Measurements from ENCODE around the gene DOP1B.
A peak's percentile ranks its signal among the peaks of the same experiment; 100 is the strongest.
"Not testable (repeated sequence)": the region's sequence is repeated elsewhere in the genome, so short reads cannot be mapped to it uniquely, and the experiment has no call there.

Gene DOP1B

DNA sequence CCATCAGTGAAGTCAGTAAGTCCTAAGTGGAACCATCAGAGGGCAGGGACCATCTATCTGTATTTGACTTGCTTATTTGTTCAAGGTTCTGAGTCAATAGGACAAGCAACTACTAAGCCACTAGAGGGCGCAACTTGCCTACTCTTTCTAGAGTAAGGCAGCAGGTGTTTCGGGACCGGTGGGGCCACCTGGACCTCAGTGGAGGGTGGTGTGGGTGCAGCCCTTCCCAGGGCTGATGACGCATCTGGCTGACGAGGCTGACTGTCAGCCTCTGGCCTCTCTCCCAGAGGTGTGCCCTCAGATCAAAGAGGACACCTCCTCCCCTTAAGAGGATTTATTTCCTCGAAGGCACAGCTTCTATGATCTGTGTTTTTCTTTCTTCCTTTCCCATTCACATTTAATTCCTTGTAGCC lies 15.1 kb upstream of the DOP1B start:
- peak; percentile 91 for DNase-seq

DNA sequence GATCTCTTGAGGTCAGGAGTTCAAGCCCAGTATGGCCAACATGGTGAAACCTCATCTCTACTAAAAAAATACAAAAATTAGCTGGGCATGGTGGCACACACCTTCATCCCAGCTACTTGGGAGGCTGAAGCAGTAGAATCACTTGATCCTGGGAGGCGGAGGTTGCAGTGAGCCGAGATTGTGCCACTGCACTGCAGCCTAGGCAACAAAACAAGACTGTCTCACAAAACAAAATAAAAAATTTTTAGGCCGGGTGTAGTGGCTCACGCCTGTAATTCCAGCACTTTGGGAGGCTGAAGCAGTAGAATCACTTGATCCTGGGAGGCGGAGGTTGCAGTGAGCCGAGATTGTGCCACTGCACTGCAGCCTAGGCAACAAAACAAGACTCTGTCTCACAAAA lies 12.4 kb upstream of the DOP1B start:
- not testable (repeated sequence) for DNase-seq

- DNase-seq = no peak
Observed at GRCh38 chr21:36145259-36145658, 11.4 kb upstream of the DOP1B start.

GRCh38 chr21:36147911-36148310 lies 8.7 kb upstream of the DOP1B start:
- no peak for DNase-seq

DNA sequence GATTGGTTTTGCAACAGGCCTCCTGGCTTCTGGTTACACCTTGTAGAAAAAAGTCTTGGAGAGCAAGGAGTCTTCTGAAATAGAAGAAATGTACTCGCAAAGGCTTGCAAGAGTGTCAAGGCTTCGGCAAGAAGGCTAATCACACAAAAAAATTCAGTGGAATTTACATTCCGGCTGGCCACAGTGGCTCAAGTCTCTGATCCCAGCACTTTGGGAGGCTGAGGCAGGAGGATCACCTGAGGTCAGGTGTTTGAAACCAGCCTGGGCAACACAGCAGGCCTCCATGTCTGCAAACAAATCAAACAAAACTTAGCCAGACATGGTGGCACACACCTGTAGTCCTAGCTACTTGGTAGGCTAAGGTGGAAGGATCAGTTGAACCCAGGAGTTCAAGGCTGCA lies 7.7 kb upstream of the DOP1B start:
- no peak for DNase-seq

- DNase-seq = no peak
Observed at GRCh38 chr21:36149788-36150711, 6.6 kb upstream of the DOP1B start.

GRCh38 chr21:36155603-36156338 lies 853 bp upstream of the DOP1B start:
- no peak for DNase-seq

DNA sequence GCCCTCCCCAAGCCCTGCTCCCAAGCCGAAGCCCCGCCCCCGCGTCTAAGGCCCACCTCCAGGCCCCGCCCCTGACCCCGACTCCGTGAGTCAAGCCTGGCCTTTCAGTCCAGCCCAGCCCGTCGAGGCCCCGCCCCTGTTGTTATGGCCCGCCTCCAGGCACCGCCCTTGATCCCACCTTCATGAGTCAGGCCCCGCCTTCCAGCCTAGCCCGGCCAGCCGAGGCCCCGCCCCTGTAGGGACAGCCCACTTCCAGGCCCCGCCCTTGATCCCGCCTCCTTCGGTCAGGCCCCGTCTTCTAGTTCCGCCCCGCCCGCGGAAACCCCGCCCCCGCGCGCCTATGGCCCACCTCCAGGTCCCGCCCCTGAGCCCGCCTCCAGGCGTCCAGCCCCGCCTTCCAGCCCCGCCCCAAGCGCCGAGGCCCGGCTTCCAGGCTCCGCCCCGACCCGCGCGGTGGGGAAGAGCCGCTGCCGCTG lies 247 bp upstream of the DOP1B start:
- peak; percentile 99 for DNase-seq

DNA sequence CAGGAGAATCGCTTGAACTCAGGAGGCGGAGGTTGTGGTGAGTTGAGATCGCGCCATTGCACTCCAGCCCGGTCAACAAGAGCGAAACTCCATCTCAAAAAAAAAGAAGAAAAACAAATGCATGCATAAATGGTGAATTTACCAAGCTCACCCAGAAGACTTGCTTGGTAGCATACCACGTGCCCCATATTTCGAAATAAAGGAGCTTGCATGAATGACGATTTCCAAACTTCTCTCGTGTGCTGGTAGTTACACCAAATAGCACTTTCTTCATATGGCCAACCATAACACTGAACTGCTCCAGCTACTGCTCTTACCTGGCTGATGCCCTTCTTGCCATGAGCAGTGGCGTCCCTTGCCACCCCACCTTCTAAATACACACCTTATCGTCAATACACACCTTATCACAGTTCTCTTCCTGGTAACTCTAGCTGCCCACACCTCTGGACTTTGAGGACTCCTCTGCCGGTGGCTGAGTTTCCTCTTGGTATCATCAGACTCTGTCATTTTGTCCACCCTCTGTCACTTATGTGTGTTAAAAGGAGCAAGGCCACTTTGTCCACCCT lies 2.8 kb downstream of the DOP1B start:
- DNase-seq = no peak

DNA sequence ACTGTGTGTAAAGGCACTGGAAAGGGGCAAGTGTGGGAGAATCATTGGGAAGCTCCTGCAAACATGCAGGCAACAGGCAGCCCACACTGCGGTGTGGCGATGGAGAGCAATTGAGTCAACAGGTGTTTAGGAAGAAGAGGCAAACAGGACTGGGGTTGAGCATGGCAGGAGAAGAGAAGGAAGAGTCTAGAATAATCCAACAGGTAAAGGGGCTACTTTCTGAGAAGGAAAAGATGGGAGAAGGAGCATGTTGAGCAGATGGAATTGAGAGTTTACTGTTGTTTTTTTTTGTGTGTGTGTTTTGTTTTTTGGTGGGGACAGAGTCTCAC lies 4.2 kb downstream of the DOP1B start:
- no peak for DNase-seq

- no peak for DNase-seq
Observed at GRCh38 chr21:36162631-36163030, 6.0 kb downstream of the DOP1B start.

- DNase-seq = no peak
Observed at GRCh38 chr21:36163750-36164741, 7.4 kb downstream of the DOP1B start.

DNA sequence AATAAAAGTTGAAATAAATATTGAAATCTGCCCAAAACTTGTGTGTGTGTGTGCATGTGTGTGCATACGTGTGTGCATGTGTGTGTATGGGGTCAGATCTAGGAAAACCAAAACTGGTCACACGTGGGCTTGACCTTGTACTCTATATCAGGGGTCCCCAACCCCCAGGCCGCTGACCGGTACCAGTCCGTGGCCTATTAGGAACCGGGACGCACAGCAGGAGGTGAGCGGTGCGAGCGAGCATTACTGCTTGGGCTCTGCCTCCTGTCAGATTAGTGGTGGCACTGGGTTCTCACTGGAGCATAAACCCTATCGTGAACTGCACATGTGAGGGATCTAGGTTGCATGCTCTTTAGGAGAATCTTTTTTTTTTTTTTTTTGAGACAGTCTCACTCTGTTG lies 8.7 kb downstream of the DOP1B start:
- no peak for DNase-seq

- no peak for DNase-seq
Observed at GRCh38 chr21:36166705-36167104, 10.1 kb downstream of the DOP1B start.

DNA sequence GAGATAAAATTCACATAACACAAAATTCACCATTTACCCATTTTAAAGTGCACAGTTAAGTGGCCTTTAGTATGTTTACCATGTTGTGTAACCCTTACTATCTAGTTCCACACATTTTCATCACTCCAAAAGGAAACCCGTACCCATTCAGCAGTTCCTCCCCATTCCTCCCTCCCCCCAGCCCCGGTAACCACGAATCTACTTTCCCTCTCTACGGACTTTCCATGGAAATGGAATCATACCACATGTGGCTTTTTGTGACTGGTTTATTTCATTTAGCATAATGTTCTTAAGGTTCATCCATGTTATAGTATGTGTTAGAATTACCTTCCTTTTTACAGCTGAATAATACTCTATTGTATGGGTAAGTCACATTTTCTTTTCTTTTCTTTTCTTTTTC lies 10.9 kb downstream of the DOP1B start:
- DNase-seq = no peak

DNA sequence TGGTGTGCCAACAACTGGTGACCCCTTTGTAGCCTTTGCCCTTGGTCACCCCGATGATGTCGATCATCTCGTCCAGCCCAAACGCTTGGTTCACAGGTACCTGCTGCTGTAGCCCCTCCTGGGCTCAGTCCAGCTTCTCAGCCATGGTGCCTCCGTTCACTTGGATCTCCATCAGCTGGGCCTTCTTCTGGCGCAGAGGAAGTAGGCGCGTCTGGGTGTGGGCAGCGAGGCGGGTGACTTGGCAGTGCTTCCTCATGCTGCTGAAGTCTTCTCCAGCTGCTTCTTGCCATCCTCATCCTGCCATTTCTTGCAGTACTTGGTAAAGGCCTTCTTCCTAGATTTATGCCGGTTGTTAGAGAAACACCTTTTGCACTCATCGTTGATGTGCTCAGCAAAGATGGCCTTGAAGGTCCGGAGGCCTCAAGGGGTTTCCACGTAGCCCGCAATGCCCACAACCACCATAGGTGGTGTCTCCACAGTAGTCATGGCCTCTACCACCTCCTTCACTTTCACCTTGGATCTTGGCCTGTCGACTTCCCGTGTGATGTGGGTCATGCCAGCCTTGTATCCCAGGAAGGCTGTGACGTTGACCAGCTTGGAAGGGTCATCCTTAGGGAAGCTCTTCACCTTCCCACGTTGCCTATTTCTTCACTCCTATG lies 13.0 kb downstream of the DOP1B start:
- DNase-seq = no peak

- no peak for DNase-seq
Observed at GRCh38 chr21:36170823-36171222, 14.2 kb downstream of the DOP1B start.

DNA sequence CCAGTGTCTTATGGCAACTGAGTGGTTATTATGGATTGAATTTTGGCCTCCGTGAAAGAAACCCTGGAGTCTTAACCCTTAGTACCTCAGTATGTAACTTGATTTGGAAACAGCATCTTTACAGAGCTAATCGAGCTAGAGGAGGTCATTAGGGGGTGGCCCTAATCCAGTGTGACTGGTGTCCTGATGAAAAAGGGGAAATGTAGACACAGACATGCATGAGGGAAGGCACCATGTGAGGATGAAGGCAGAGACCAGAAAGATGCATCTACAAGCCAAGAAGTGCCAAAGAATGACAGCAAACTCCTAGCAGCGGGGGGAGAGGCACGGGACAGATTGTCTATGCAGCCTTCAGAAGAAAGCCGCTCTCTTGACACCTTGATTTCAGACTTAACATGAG lies 14.7 kb downstream of the DOP1B start:
- DNase-seq = no peak

DNA sequence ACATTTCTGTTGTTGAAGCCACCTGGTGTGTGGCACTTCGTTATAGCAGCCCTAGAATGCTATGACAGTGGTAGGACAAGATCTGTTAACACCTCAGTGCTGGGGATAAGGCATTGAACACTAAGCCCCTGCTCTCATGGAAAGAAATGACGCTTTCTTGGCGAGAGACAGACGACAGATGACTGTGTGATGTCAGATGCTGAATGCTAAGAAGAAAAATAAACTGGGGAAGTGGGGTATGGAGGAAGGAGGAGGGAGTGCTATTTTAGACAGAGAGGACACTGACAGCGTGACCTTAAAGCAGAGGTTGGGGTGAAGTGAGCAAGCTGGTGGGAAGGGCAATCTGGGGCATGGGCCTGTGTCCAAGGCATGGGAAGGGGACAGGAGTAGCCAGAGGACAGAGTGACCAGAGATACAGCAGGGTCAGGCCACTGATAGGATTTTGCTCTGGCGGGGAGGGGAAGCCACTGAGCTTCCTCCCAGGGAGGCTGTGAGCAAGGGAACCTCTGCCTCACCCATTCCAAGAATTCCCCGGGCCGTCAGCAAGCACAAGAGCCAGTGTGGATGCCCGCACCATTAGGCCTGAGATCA lies 15.2 kb downstream of the DOP1B start:
- DNase-seq = no peak

DNA sequence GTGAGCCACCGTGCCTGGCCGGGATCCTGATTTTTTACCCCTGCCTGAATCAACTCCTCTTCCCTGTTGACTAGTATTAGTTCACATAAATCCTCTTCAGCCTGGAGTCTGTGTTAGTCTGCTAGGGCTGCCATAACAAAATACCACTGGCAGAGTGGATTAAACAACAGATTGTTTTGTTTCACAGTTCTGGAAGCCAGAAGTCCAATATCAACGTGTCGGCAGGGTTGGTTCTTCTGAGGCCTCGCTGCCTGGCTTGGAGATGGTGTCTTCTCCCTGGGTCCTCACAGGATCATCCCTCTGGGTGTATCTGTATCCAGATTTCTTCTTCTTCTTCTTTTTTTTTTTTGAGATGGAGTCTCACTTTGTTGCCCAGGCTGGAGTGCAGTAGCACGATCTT lies 18.2 kb downstream of the DOP1B start:
- DNase-seq = no peak

- no peak for DNase-seq
Observed at GRCh38 chr21:36175771-36176565, 19.3 kb downstream of the DOP1B start.

Data from CD4-positive, alpha-beta T cell treated with Interleukin-15 for 1 hour (primary cell).